Fibroblast of lung (primary cell): ENCODE measurements around the gene ZC3H12C. TPM values are rescaled to one million over a fixed set of nuclear protein-coding genes. Genes with fewer than 3 reads are reported as not detected.

Experiments used
- DNase-seq, 2 donors: peaks; one replicate each; pipeline versions ENCODE4 v3.0.0 to v3.0.0-alpha.2; 2010; ENCODE audit warnings: low read depth in 2 of 2
- H2AFZ ChIP-seq: 2 replicates; pipeline ENCODE4 v1.5.1; 2012; ENCODE audit warnings: low read length, control low read depth, inconsistent platforms
- H3K27ac ChIP-seq: 2 replicates; pipeline ENCODE4 v1.5.1; 2011; ENCODE audit warnings: low read length, control low read depth; ENCODE audit not compliant: insufficient read depth
- H3K27me3 ChIP-seq: 2 replicates; pipeline ENCODE4 v1.5.1; 2011; ENCODE audit warnings: mild to moderate bottlenecking, low read length; ENCODE audit not compliant: control insufficient read depth, insufficient read depth
- H3K36me3 ChIP-seq: 2 replicates; pipeline ENCODE4 v1.5.1; 2011; ENCODE audit warnings: low read length; ENCODE audit not compliant: control insufficient read depth, insufficient read depth
- H3K4me1 ChIP-seq: 2 replicates; pipeline ENCODE4 v1.5.1; 2011; ENCODE audit warnings: low read length; ENCODE audit not compliant: control insufficient read depth, insufficient read depth; ENCODE audit errors: extremely low read depth
- H3K4me2 ChIP-seq: 2 replicates; pipeline ENCODE4 v1.5.1; 2011; ENCODE audit warnings: low read length, control low read depth; ENCODE audit not compliant: insufficient read depth; ENCODE audit errors: extremely low read depth
- H3K4me3 ChIP-seq, 4 experiments: fragments of 200-600 bp in 1 of 4; sonication (generic) in 1 of 4; replicated peaks in 1 of 4; 2 replicates each; pipeline ENCODE4 v1.5.1; 2011 to 2016; ENCODE audit warnings: low read length in 4 of 4, low read depth in 3 of 4, mild to moderate bottlenecking in 3 of 4, control low read depth in 2 of 4, inconsistent platforms in 1 of 4, mixed read lengths in 1 of 4; ENCODE audit not compliant: insufficient read depth in 1 of 4; ENCODE audit errors: control extremely low read depth in 1 of 4
- H3K79me2 ChIP-seq: 2 replicates; pipeline ENCODE4 v1.5.1; 2012; ENCODE audit warnings: mild to moderate bottlenecking, low read length, inconsistent platforms; ENCODE audit not compliant: control insufficient read depth, insufficient read depth
- H3K9ac ChIP-seq: 2 replicates; pipeline ENCODE4 v1.5.1; 2011; ENCODE audit warnings: mild to moderate bottlenecking, low read length, control low read depth; ENCODE audit not compliant: insufficient read depth
- H3K9me3 ChIP-seq: 2 replicates; pipeline ENCODE4 v1.5.1; 2012; ENCODE audit warnings: low read depth, low read length; ENCODE audit not compliant: control insufficient read depth, insufficient read depth
- H4K20me1 ChIP-seq: 2 replicates; pipeline ENCODE4 v1.5.1; 2011; ENCODE audit warnings: low read length; ENCODE audit not compliant: control insufficient read depth, insufficient read depth; ENCODE audit errors: extremely low read depth
- CTCF ChIP-seq, 2 donors: IDR thresholded peaks in 1 of 2; conservative IDR thresholded peaks in 1 of 2; 1 replicate in 1 of 2; 2 replicates in 1 of 2; pipeline ENCODE4 v1.5.1; 2011 to 2012; ENCODE audit warnings: low read length in 2 of 2, control low read depth in 1 of 2, inconsistent platforms in 1 of 2, low read depth in 1 of 2, mild to moderate bottlenecking in 1 of 2
- EZH2 ChIP-seq: IDR thresholded peaks from 2 replicates; pipeline ENCODE4 v1.5.1; 2012; ENCODE audit warnings: low read length, control low read depth, mild to moderate bottlenecking; ENCODE audit errors: missing control alignments
- polyA plus RNA-seq, 2 donors: library from polyadenylated mRNA; depleted of rRNA in 1 of 2; stranded (reverse) in 1 of 2; unstranded in 1 of 2; fragments of >200 nt; gene quantifications; 2 replicates each; pipeline ENCODE4 v1.2.1, GENCODE V29; 2011 to 2012; ENCODE audit warnings: missing spikeins in 1 of 2
- total RNA-seq: library from RNA; depleted of rRNA; stranded (reverse); fragments of >200 nt; gene quantifications from 2 replicates; pipeline ENCODE4 v1.2.1, GENCODE V29; 2014

ZC3H12C gene
- total and polyA plus RNA-seq, 2 donors (not counting 1 experiment from before 2014, with no cell fraction given): 7.2 to 10.1 TPM

GRCh38 chr11:110217223-110217877 is 124.2 kb downstream of the ZC3H12C start:
- TF ChIP-seq EZH2 (no peak), CTCF (conservative IDR thresholded peaks at IDR 0.05 in 1 of 2, IDR thresholded peaks at IDR 0.05 in 1 of 2; ENCODE audit: low read depth in 1 of 2, low read length in 2 of 2) (no peak)
- no peak overlapping the region for H3K9ac ChIP-seq
- peaks cover 2% of the 10 kb centered on the region for H3K4me1 ChIP-seq
- H3K27ac ChIP-seq: no peak overlapping the region
- H3K4me3 ChIP-seq: no peak overlapping the region
- no peaks in the 10 kb centered on the region for H3K79me2 ChIP-seq
- H4K20me1 ChIP-seq: peaks cover 1% of the 10 kb centered on the region
- H3K9me3 ChIP-seq: no peaks in the 10 kb centered on the region
- H3K27me3 ChIP-seq: no peaks in the 10 kb centered on the region
- DNase-seq: no peak
- H2AFZ ChIP-seq: no peak overlapping the region
- no peaks in the 10 kb centered on the region for H3K36me3 ChIP-seq
- no peak overlapping the region for H3K4me2 ChIP-seq

GRCh38 chr11:110217936-110218335 is 124.7 kb downstream of the ZC3H12C start:
- Histone ChIP-seq H3K9me3 (no peaks in the 10 kb centered on the region), H2AFZ (no peak overlapping the region), H4K20me1 (peaks cover 1% of the 10 kb centered on the region), H3K4me2 (no peak overlapping the region), H3K4me1 (peaks cover 2% of the 10 kb centered on the region), H3K9ac (no peak overlapping the region), H3K27ac (no peak overlapping the region), H3K36me3 (no peaks in the 10 kb centered on the region), H3K4me3 (no peak overlapping the region), H3K79me2 (no peaks in the 10 kb centered on the region), H3K27me3 (no peaks in the 10 kb centered on the region)
- no peak for DNase-seq
- TF ChIP-seq EZH2 (no peak), CTCF (conservative IDR thresholded peaks at IDR 0.05 in 1 of 2, IDR thresholded peaks at IDR 0.05 in 1 of 2; ENCODE audit: low read depth in 1 of 2, low read length in 2 of 2) (no peak)

- no peak overlapping the region for H3K4me3 ChIP-seq
- H3K27ac ChIP-seq: no peak overlapping the region
- no peak overlapping the region for H3K4me2 ChIP-seq
- no peak overlapping the region for H2AFZ ChIP-seq
- no peaks in the 10 kb centered on the region for H3K27me3 ChIP-seq
- peaks cover 1% of the 10 kb centered on the region for H4K20me1 ChIP-seq
- H3K4me1 ChIP-seq: peaks cover 2% of the 10 kb centered on the region
- no peaks in the 10 kb centered on the region for H3K79me2 ChIP-seq
- DNase-seq: peak in 1 of 2 donors; percentile 65
- H3K9me3 ChIP-seq: no peaks in the 10 kb centered on the region
- H3K36me3 ChIP-seq: no peaks in the 10 kb centered on the region
- H3K9ac ChIP-seq: no peak overlapping the region
- TF ChIP-seq CTCF (conservative IDR thresholded peaks at IDR 0.05 in 1 of 2, IDR thresholded peaks at IDR 0.05 in 1 of 2; ENCODE audit: low read depth in 1 of 2, low read length in 2 of 2) (no peak), EZH2 (no peak)
These were observed 126.0 kb downstream of the ZC3H12C start for GRCh38 chr11:110219006-110219785.
